SK-N-SH (cell line): ENCODE measurements around the gene ZMAT2. TPM values are rescaled to one million over a fixed set of nuclear protein-coding genes. Genes with fewer than 3 reads are reported as not detected.

Experiments
- CTCF ChIA-PET: fragments of 300-600, 350-600 bp; formaldehyde crosslinking; extraction: SDS; loops from one replicate; lab custom pipeline; 2021; lab: Yijun Ruan, JAX
- POLR2A ChIA-PET: fragments of 350-600 bp; sonication (Branson Sonifier 250); formaldehyde crosslinking; extraction: SDS; loops from one replicate; lab custom pipeline; 2020; ENCODE audit warnings: antibody characterized with exemption, inconsistent platforms; lab: Yijun Ruan, JAX
- DNase-seq: peaks from one replicate; pipeline ENCODE4 v3.0.0; 2012
- H2AFZ ChIP-seq: fragments of 200-600 bp; sonication (generic); 2 replicates; pipeline ENCODE4 v1.8.1; 2016; ENCODE audit warnings: antibody characterized with exemption, mild to moderate bottlenecking, low read depth
- H3F3A ChIP-seq: fragments of 200-600 bp; sonication (generic); replicated peaks from 2 replicates; pipeline ENCODE3; 2016; ENCODE audit warnings: antibody characterized with exemption, mild to moderate bottlenecking; ENCODE audit not compliant: insufficient read depth
- H3K27ac ChIP-seq, 2 experiments: fragments of 200-500 bp in 1 of 2; fragments of 200-600 bp in 1 of 2; sonication (Bioruptor generic) in 1 of 2; sonication (generic), shearing (Covaris generic) in 1 of 2; 2 replicates each; pipeline versions ENCODE4 v1.5.1 to v1.6.1; 2014 to 2016; ENCODE audit warnings: low read depth in 2 of 2, inconsistent platforms in 1 of 2, low read length in 1 of 2, mild to moderate bottlenecking in 1 of 2, mixed read lengths in 1 of 2
- H3K27me3 ChIP-seq: fragments of 200-600 bp; sonication (generic), shearing (Covaris generic); 2 replicates; pipeline ENCODE4 v1.6.1; 2016; ENCODE audit warnings: mixed run types; ENCODE audit not compliant: insufficient read depth
- H3K36me3 ChIP-seq, 2 experiments: fragments of 200-500 bp in 1 of 2; fragments of 200-600 bp in 1 of 2; sonication (Bioruptor generic) in 1 of 2; sonication (generic) in 1 of 2; replicated peaks in 1 of 2; 2 replicates each; pipeline versions ENCODE3 to v1.5.1; 2014 to 2016; ENCODE audit warnings: low read length in 1 of 2, mild to moderate bottlenecking in 1 of 2; ENCODE audit not compliant: insufficient read depth in 2 of 2, control insufficient read depth in 1 of 2
- H3K4me1 ChIP-seq, 2 experiments: fragments of 200-500 bp in 1 of 2; fragments of 200-600 bp in 1 of 2; sonication (Bioruptor generic) in 1 of 2; sonication (generic), shearing (Covaris generic) in 1 of 2; 2 replicates each; pipeline versions ENCODE4 v1.5.1 to v1.6.1; 2014 to 2016; ENCODE audit warnings: low read depth in 1 of 2, low read length in 1 of 2, mixed run types in 1 of 2; ENCODE audit not compliant: insufficient read depth in 2 of 2, control insufficient read depth in 1 of 2
- H3K4me2 ChIP-seq: fragments of 200-600 bp; sonication (generic), shearing (Covaris generic); 2 replicates; pipeline ENCODE4 v1.6.1; 2017; ENCODE audit warnings: mixed run types
- H3K4me3 ChIP-seq, 2 experiments: fragments of 200-500 bp in 1 of 2; fragments of 200-600 bp in 1 of 2; sonication (Bioruptor generic) in 1 of 2; sonication (generic), shearing (Covaris generic) in 1 of 2; 2 replicates each; pipeline versions ENCODE4 v1.5.1 to v1.8.1; 2014 to 2016; ENCODE audit warnings: low read depth in 2 of 2, inconsistent platforms in 1 of 2, low read length in 1 of 2, mild to moderate bottlenecking in 1 of 2, mixed read lengths in 1 of 2, moderate library complexity in 1 of 2
- H3K79me2 ChIP-seq: fragments of 200-600 bp; sonication (generic); 2 replicates; pipeline ENCODE4 v1.8.1; 2017; ENCODE audit warnings: mild to moderate bottlenecking; ENCODE audit not compliant: insufficient read depth
- H3K9ac ChIP-seq: fragments of 200-600 bp; sonication (generic); 2 replicates; pipeline ENCODE4 v1.6.1; 2017; ENCODE audit warnings: mixed run types
- H3K9me2 ChIP-seq: fragments of 200-600 bp; sonication (generic); 2 replicates; pipeline ENCODE4 v1.6.1; 2017; ENCODE audit warnings: mixed run types
- H3K9me3 ChIP-seq: fragments of 200-600 bp; sonication (generic); 2 replicates; pipeline ENCODE4 v1.6.1; 2017; ENCODE audit warnings: mixed run types, mild to moderate bottlenecking, moderate library complexity
- H4K20me1 ChIP-seq: fragments of 200-600 bp; sonication (generic); 2 replicates; pipeline ENCODE4 v1.6.1; 2017; ENCODE audit warnings: mild to moderate bottlenecking, mixed run types; ENCODE audit not compliant: insufficient read depth
- CHD2 ChIP-seq: fragments of 150-350 bp; IDR thresholded peaks from 2 replicates; pipeline ENCODE4 v1.6.1; 2018; ENCODE audit warnings: low read length; ENCODE audit not compliant: partially characterized antibody
- ELF1 ChIP-seq: IDR thresholded peaks from 2 replicates; pipeline ENCODE4 v1.4.0; 2012
- EP300 ChIP-seq, 2 experiments: IDR thresholded peaks; 2 replicates each; pipeline versions ENCODE4 v1.4.0 to v1.6.1; 2012; ENCODE audit warnings: borderline replicate concordance in 1 of 2, low read depth in 1 of 2, low read length in 1 of 2
- FOSL2 ChIP-seq: IDR thresholded peaks from 2 replicates; pipeline ENCODE4 v1.4.0; 2012; ENCODE audit warnings: low read depth, mild to moderate bottlenecking, moderate library complexity, borderline replicate concordance
- FOXJ3 ChIP-seq: sonication (generic); formaldehyde crosslinking; IDR thresholded peaks from 2 replicates; pipeline ENCODE4 v1.5.1; 2020; ENCODE audit warnings: mild to moderate bottlenecking, missing genetic modification reagents
- FOXM1 ChIP-seq: IDR thresholded peaks from 2 replicates; pipeline ENCODE4 v1.4.0; 2012; ENCODE audit warnings: low read depth, mild to moderate bottlenecking
- JUND ChIP-seq: IDR thresholded peaks from 2 replicates; pipeline ENCODE4 v1.4.0; 2012
- MEF2A ChIP-seq: IDR thresholded peaks from 2 replicates; pipeline ENCODE4 v1.4.0; 2012; ENCODE audit warnings: low read depth, borderline replicate concordance
- NFIC ChIP-seq: IDR thresholded peaks from 2 replicates; pipeline ENCODE4 v1.4.0; 2012; ENCODE audit warnings: borderline replicate concordance
- NRF1 ChIP-seq: IDR thresholded peaks from 2 replicates; pipeline ENCODE4 v1.6.1; 2012; ENCODE audit warnings: low read depth, mild to moderate bottlenecking, low read length
- POLR2AphosphoS5 ChIP-seq: IDR thresholded peaks from 2 replicates; pipeline ENCODE4 v1.6.1; 2012; ENCODE audit warnings: low read depth, low read length
- RAD21 ChIP-seq: IDR thresholded peaks from 2 replicates; pipeline ENCODE4 v1.6.1; 2012; ENCODE audit warnings: mild to moderate bottlenecking, low read length
- RFX5 ChIP-seq: IDR thresholded peaks from 2 replicates; pipeline ENCODE4 v1.6.1; 2012; ENCODE audit warnings: mild to moderate bottlenecking, improper control_type of control experiment, low read length
- RXRA ChIP-seq: IDR thresholded peaks from 2 replicates; pipeline ENCODE4 v1.4.0; 2012; ENCODE audit warnings: low read depth, mild to moderate bottlenecking, borderline replicate concordance
- SIN3A ChIP-seq: IDR thresholded peaks from 2 replicates; pipeline ENCODE4 v1.6.1; 2012; ENCODE audit warnings: low read depth, mild to moderate bottlenecking, low read length, moderate library complexity, borderline replicate concordance
- TAF1 ChIP-seq: IDR thresholded peaks from 2 replicates; pipeline ENCODE4 v1.6.1; 2012; ENCODE audit warnings: low read depth, mild to moderate bottlenecking, low read length, moderate library complexity, borderline replicate concordance
- TCF12 ChIP-seq: IDR thresholded peaks from 2 replicates; pipeline ENCODE4 v1.4.0; 2012
- YY1 ChIP-seq: IDR thresholded peaks from 2 replicates; pipeline ENCODE4 v1.4.0; 2012; ENCODE audit warnings: low read depth, mild to moderate bottlenecking
- WGBS: methylation state at CpG from one replicate; pipeline ENCODE4 v1.1.6; 2017; ENCODE audit warnings: low lambda C conversion rate; 5-methylcytosine and 5-hydroxymethylcytosine counted together
- polyA plus RNA-seq, 3 experiments: library from polyadenylated mRNA; depleted of rRNA; stranded (reverse); fragments of >200 nt; gene quantifications; 2 replicates each; pipeline ENCODE4 v1.2.3, GENCODE V29; 2012
- TF ChIP-seq, protein P1 (sequence below): IDR thresholded peaks from 2 replicates; pipeline ENCODE4; 2012
- TF ChIP-seq, protein P2 (sequence below): IDR thresholded peaks from 2 replicates; pipeline ENCODE4 v1.4.0; 2012; ENCODE audit warnings: low read depth
- TF ChIP-seq, protein P3 (sequence below): IDR thresholded peaks from 2 replicates; pipeline ENCODE4 v1.4.0; 2012; ENCODE audit warnings: low read depth, borderline replicate concordance
- TF ChIP-seq, protein P4 (sequence below): fragments of 150-350 bp; IDR thresholded peaks from 2 replicates; pipeline ENCODE4 v1.6.1; 2017; ENCODE audit warnings: antibody characterized with exemption, low read length, low read depth, borderline replicate concordance

Gene ZMAT2
- polyA plus RNA-seq, 1 of the 3 experiments (the other 2 are of a cell fraction) = 30.9 TPM

DNA sequence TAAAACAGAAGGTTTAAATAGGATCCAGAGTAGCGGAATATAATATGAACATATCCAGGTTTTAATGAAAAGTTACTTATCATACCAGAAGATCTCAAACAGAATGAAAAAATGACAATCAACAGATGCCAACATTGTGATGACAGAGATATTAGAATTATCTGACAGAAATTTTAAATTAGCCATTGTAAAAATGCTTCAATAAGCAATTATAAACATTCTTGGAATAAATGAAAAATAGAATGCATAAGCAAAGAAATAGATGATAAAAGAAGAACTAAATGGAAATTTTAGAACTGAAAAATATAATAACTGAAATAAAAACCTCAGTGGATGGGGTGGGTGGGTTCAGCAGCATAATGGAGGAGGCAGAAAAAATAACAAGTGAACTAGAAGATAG lies 37.2 kb downstream of the ZMAT2 start:
- H4K20me1 ChIP-seq = no peaks in the 10 kb centered on the region
- no peaks in the 10 kb centered on the region for H3K27me3 ChIP-seq
- no peak overlapping the region for H3K4me2 ChIP-seq
- H3F3A ChIP-seq = no peaks in the 10 kb centered on the region
- no peak overlapping the region for H3K27ac ChIP-seq
- no peak overlapping the region for H3K4me3 ChIP-seq
- TF ChIP-seq, protein P1, sequence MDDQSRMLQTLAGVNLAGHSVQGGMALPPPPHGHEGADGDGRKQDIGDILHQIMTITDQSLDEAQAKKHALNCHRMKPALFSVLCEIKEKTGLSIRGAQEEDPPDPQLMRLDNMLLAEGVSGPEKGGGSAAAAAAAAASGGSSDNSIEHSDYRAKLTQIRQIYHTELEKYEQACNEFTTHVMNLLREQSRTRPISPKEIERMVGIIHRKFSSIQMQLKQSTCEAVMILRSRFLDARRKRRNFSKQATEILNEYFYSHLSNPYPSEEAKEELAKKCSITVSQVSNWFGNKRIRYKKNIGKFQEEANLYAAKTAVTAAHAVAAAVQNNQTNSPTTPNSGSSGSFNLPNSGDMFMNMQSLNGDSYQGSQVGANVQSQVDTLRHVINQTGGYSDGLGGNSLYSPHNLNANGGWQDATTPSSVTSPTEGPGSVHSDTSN = no peak
- TF ChIP-seq RXRA (no peak), SIN3A (no peak), CHD2 (no peak), FOSL2 (no peak), FOXJ3 (CRISPR knock-in tag) (no peak), TAF1 (no peak), YY1 (no peak), TCF12 (no peak)
- TF ChIP-seq, protein P2, sequence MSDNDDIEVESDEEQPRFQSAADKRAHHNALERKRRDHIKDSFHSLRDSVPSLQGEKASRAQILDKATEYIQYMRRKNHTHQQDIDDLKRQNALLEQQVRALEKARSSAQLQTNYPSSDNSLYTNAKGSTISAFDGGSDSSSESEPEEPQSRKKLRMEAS = no peak
- TF ChIP-seq, protein P3, sequence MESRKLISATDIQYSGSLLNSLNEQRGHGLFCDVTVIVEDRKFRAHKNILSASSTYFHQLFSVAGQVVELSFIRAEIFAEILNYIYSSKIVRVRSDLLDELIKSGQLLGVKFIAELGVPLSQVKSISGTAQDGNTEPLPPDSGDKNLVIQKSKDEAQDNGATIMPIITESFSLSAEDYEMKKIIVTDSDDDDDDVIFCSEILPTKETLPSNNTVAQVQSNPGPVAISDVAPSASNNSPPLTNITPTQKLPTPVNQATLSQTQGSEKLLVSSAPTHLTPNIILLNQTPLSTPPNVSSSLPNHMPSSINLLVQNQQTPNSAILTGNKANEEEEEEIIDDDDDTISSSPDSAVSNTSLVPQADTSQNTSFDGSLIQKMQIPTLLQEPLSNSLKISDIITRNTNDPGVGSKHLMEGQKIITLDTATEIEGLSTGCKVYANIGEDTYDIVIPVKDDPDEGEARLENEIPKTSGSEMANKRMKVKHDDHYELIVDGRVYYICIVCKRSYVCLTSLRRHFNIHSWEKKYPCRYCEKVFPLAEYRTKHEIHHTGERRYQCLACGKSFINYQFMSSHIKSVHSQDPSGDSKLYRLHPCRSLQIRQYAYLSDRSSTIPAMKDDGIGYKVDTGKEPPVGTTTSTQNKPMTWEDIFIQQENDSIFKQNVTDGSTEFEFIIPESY = no peak
- POLR2A ChIA-PET = no interaction called here
- H3K9me2 ChIP-seq = no peaks in the 10 kb centered on the region
- no peak for DNase-seq
- H3K4me1 ChIP-seq = no peaks in the 10 kb centered on the region
- H2AFZ ChIP-seq = no peak overlapping the region
- CTCF ChIA-PET = interaction anchor here (1.0 kb wide), 1 partner anchor 22 kb away, joined by 3 read pairs; no protein-coding TSS in a partner anchor
- no peaks in the 10 kb centered on the region for H3K79me2 ChIP-seq
- H3K9me3 ChIP-seq = no peaks in the 10 kb centered on the region; the same call in 1 of the 2 replicates
- no peaks in the 10 kb centered on the region for H3K36me3 ChIP-seq
- 0% methylated on average over 1 of the region's 1 CpG for WGBS
- H3K9ac ChIP-seq = no peak overlapping the region

DNA sequence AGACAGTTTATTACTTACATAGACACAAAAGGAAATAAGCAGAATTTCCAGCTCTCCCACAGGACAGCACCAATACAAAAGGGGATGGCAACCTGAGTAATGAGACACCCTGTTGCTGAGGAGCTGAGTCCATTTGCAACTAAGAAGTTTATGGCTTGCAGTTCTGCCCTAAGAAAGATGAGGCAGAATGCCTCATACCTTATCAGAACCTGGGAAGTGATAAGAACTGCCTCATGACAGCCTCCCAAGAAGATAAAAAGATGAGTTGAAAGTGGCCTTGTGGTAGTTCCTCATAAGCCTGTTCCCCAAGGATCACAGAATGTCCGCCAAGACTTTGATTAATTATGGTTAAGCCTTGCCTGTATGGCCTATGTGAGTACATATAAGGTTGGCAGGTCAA lies 41.7 kb downstream of the ZMAT2 start:
- Histone ChIP-seq H3F3A (no peaks in the 10 kb centered on the region), H3K4me2 (no peak overlapping the region), H3K79me2 (no peaks in the 10 kb centered on the region), H3K27ac (no peak overlapping the region), H3K27me3 (no peaks in the 10 kb centered on the region), H3K9ac (no peak overlapping the region), H3K36me3 (no peaks in the 10 kb centered on the region), H3K4me1 (no peaks in the 10 kb centered on the region), H3K9me3 (no peaks in the 10 kb centered on the region; the same call in 1 of the 2 replicates), H4K20me1 (no peaks in the 10 kb centered on the region), H2AFZ (no peak overlapping the region), H3K4me3 (no peak overlapping the region), H3K9me2 (no peaks in the 10 kb centered on the region)
- POLR2A ChIA-PET = no interaction called here
- CTCF ChIA-PET = no interaction called here
- no peak for DNase-seq
- WGBS = 5% methylated on average over 1 of the region's 1 CpG
- TF ChIP-seq NFIC (no peak), FOXM1 (no peak), RAD21 (no peak), EP300 (IDR thresholded peaks at IDR 0.05; ENCODE audit: borderline replicate concordance in 1 of 2, low read depth in 1 of 2, low read length in 1 of 2) (no peak), RFX5 (no peak), SIN3A (no peak), MEF2A (no peak), CHD2 (no peak), POLR2AphosphoS5 (no peak), NRF1 (no peak), JUND (no peak), ELF1 (no peak), FOSL2 (no peak)
- TF ChIP-seq, protein P4, sequence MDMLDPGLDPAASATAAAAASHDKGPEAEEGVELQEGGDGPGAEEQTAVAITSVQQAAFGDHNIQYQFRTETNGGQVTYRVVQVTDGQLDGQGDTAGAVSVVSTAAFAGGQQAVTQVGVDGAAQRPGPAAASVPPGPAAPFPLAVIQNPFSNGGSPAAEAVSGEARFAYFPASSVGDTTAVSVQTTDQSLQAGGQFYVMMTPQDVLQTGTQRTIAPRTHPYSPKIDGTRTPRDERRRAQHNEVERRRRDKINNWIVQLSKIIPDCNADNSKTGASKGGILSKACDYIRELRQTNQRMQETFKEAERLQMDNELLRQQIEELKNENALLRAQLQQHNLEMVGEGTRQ = no peak
